ENCODE data around the gene ZCCHC18. TPM values are rescaled to one million over a fixed set of nuclear protein-coding genes. Genes with fewer than 3 reads are reported as not detected.
A peak's percentile ranks its signal among the peaks of the same experiment; 100 is the strongest.

The ZCCHC18 gene
- total RNA-seq, 1 experiment from 2014 or later = 5.8 TPM

- DNase-seq = peak; percentile 2
- no peaks in the 10 kb centered on the region for H3F3A ChIP-seq (ENCODE audit: low read length, unreplicated experiment)
- no peak for TF ChIP-seq EZH2phosphoT487 (IDR thresholded peaks at IDR 0.05; ENCODE audit: borderline replicate concordance, low read length)
- no peak for TF ChIP-seq EZH2 (IDR thresholded peaks at IDR 0.05; ENCODE audit: low read length, unreplicated experiment)
- TF ChIP-seq CTCF (conservative IDR thresholded peaks at IDR 0.05; ENCODE audit: low read depth, low read length) = no peak
- no peaks in the 10 kb centered on the region for H3K79me2 ChIP-seq (ENCODE audit: low read length)
- no peak overlapping the region for H3K4me2 ChIP-seq (ENCODE audit: low read length)
- intact Hi-C loops (cut with micrococcal nuclease) = no loop called here
- no peaks in the 10 kb centered on the region for H4K20me1 ChIP-seq (ENCODE audit: low read length)
- H3K4me3 ChIP-seq (ENCODE audit: low read length) = no peak overlapping the region
- no TSS peak for BruUV-seq (replicated peaks)
- no peak overlapping the region for H3K9ac ChIP-seq (ENCODE audit: low read length)
- no peaks in the 10 kb centered on the region for H3K9me3 ChIP-seq (ENCODE audit: low read length)
- no peaks in the 10 kb centered on the region for H3K27me3 ChIP-seq (ENCODE audit: low read length)
- ChIA-PET CTCF (no interaction called here), POLR2A (ENCODE audit: unreplicated experiment) (no interaction called here)
- 0 out of 2 replicates have a peak, but pooled peaks have one; percentile 20 for ATAC-seq
- no peak overlapping the region for H2AFZ ChIP-seq (ENCODE audit: low read length)
- H3K27ac ChIP-seq (ENCODE audit: low read length) = no peak overlapping the region
- H3K4me1 ChIP-seq (ENCODE audit: insufficient read depth, low read length) = no peaks in the 10 kb centered on the region
- H3K36me3 ChIP-seq (ENCODE audit: low read depth, low read length) = no peaks in the 10 kb centered on the region
- H3K9me2 ChIP-seq (replicated peaks; ENCODE audit: low read length) = no peaks in the 10 kb centered on the region
These were observed 28.9 kb downstream of the ZCCHC18 start for GRCh38 chrX:104141087-104141760.

GRCh38 chrX:104151037-104151436 lies 38.7 kb downstream of the ZCCHC18 start:
- Histone ChIP-seq H3K27me3 (ENCODE audit: low read length) (no peaks in the 10 kb centered on the region), H3K4me1 (ENCODE audit: insufficient read depth, low read length) (no peaks in the 10 kb centered on the region), H3K36me3 (ENCODE audit: low read depth, low read length) (no peaks in the 10 kb centered on the region), H2AFZ (ENCODE audit: low read length) (no peak overlapping the region), H3K4me2 (ENCODE audit: low read length) (no peak overlapping the region), H3K9me3 (ENCODE audit: low read length) (no peaks in the 10 kb centered on the region), H3K9ac (ENCODE audit: low read length) (no peak overlapping the region), H3F3A (ENCODE audit: low read length, unreplicated experiment) (no peaks in the 10 kb centered on the region), H4K20me1 (ENCODE audit: low read length) (no peaks in the 10 kb centered on the region), H3K79me2 (ENCODE audit: low read length) (peaks cover 20% of the 10 kb centered on the region), H3K27ac (ENCODE audit: low read length) (no peak overlapping the region), H3K9me2 (replicated peaks; ENCODE audit: low read length) (no peaks in the 10 kb centered on the region), H3K4me3 (ENCODE audit: low read length) (no peak overlapping the region)
- no TSS peak for BruUV-seq (replicated peaks)
- DNase-seq (no peak), ATAC-seq (no peak)
- intact Hi-C loops (cut with micrococcal nuclease) = no loop called here
- TF ChIP-seq CTCF (conservative IDR thresholded peaks at IDR 0.05; ENCODE audit: low read depth, low read length) = no peak
- POLR2A ChIA-PET (ENCODE audit: unreplicated experiment) = no interaction called here
- CTCF ChIA-PET = no interaction called here

All from PC-3 (cell line).